Uterus (tissue), 2 donors: ENCODE results near the gene ARHGAP8.

ENCODE experiments used
- CTCF ChIP-seq, 4 experiments: fragments of 200-600 bp in 2 of 4; fragments of 450-650 bp in 2 of 4; sonication (generic) in 2 of 4; IDR thresholded peaks; one replicate each; pipeline ENCODE4 v1.5.1; 2016 to 2019; ENCODE audit warnings: antibody characterized with exemption in 4 of 4, mild to moderate bottlenecking in 2 of 4, moderate library complexity in 1 of 4
- POLR2A ChIP-seq, 2 donors: fragments of 450-650 bp; IDR thresholded peaks; one replicate each; pipeline ENCODE4 v1.6.1; 2016; ENCODE audit warnings: antibody characterized with exemption in 2 of 2, mild to moderate bottlenecking in 1 of 2, moderate library complexity in 1 of 2

GRCh38 chr22:44840611-44841322, 88.4 kb downstream of the ARHGAP8 start:
- TF ChIP-seq POLR2A (IDR thresholded peaks at IDR 0.05) (no peak), CTCF (IDR thresholded peaks at IDR 0.05) (no peak)
